ENCODE results near the gene CYRIA. TPM values are rescaled to one million over a fixed set of nuclear protein-coding genes. Genes with fewer than 3 reads are reported as not detected.

Gene CYRIA
- total RNA-seq, 4 donors from 2014 or later: 3.3 to 5.7 (median 4.9) TPM

- H3K36me3 ChIP-seq: no peaks in the 10 kb centered on the region
- WGBS, 2 donors: 77 to 84% methylated on average over 7 of the region's 7 CpGs
- no peaks in the 10 kb centered on the region for H3K9me3 ChIP-seq
- H3K4me1 ChIP-seq: no peaks in the 10 kb centered on the region
- TF ChIP-seq CTCF (IDR thresholded peaks at IDR 0.05): no peak
- no peak for TF ChIP-seq POLR2A (IDR thresholded peaks at IDR 0.05)
- no peak for TF ChIP-seq EP300 (IDR thresholded peaks at IDR 0.05)
- no peak overlapping the region for H3K27ac ChIP-seq
- DNase-seq (ENCODE audit: low spot score in 2 of 2): no peak
- no peak overlapping the region for H3K4me3 ChIP-seq
- H3K27me3 ChIP-seq: no peaks in the 10 kb centered on the region
These were observed 31.8 kb downstream of the CYRIA start for GRCh38 chr2:16633621-16634430.

- H3K36me3 ChIP-seq: no peaks in the 10 kb centered on the region
- peaks cover 0 to 3% (median 1%) of the 10 kb centered on the region in 4 donors for H3K4me1 ChIP-seq
- no peaks in the 10 kb centered on the region for H3K27me3 ChIP-seq
- no peaks in the 10 kb centered on the region for H3K9me3 ChIP-seq
- WGBS, 2 donors: 65 to 88% methylated on average over 7 of the region's 7 CpGs
- H3K27ac ChIP-seq: no peak overlapping the region
- no peak for TF ChIP-seq EP300 (IDR thresholded peaks at IDR 0.05)
- no peak for TF ChIP-seq POLR2A (IDR thresholded peaks at IDR 0.05)
- no peak for TF ChIP-seq CTCF (IDR thresholded peaks at IDR 0.05)
- DNase-seq (ENCODE audit: low spot score in 2 of 2): no peak
- H3K4me3 ChIP-seq: no peak overlapping the region
These were observed 33.0 kb downstream of the CYRIA start for GRCh38 chr2:16632598-16632997.

- Histone ChIP-seq H3K4me3 (no peak overlapping the region), H3K9me3 (no peaks in the 10 kb centered on the region), H3K36me3 (no peaks in the 10 kb centered on the region), H3K4me1 (peaks cover 0 to 25% (median 20%) of the 10 kb centered on the region in 4 donors), H3K27me3 (no peaks in the 10 kb centered on the region), H3K27ac (no peak overlapping the region)
- WGBS, 2 donors: 82 to 83% methylated on average over 3 of the region's 3 CpGs
- DNase-seq (ENCODE audit: low spot score in 2 of 2): no peak
- TF ChIP-seq CTCF (IDR thresholded peaks at IDR 0.05) (peak in 1 of 5 experiments; percentile 19), POLR2A (IDR thresholded peaks at IDR 0.05) (no peak)
These were observed 35.2 kb downstream of the CYRIA start for GRCh38 chr2:16630463-16630862.

- TF ChIP-seq CTCF (IDR thresholded peaks at IDR 0.05) (no peak), EP300 (IDR thresholded peaks at IDR 0.05) (no peak), POLR2A (IDR thresholded peaks at IDR 0.05) (no peak)
- Histone ChIP-seq H3K27me3 (no peaks in the 10 kb centered on the region), H3K9me3 (no peaks in the 10 kb centered on the region), H3K4me3 (no peak overlapping the region), H3K27ac (no peak overlapping the region), H3K4me1 (peaks cover 0 to 32% (median 24%) of the 10 kb centered on the region in 4 donors), H3K36me3 (no peaks in the 10 kb centered on the region)
- WGBS, 2 donors: 97% methylated on average over 6 of the region's 6 CpGs
- DNase-seq (ENCODE audit: low spot score in 2 of 2): no peak
These were observed 35.9 kb downstream of the CYRIA start for GRCh38 chr2:16629770-16630169.

GRCh38 chr2:16629044-16629443 lies 36.6 kb downstream of the CYRIA start:
- H3K36me3 ChIP-seq: no peaks in the 10 kb centered on the region
- no peak overlapping the region for H3K4me3 ChIP-seq
- H3K9me3 ChIP-seq: no peaks in the 10 kb centered on the region
- WGBS, 2 donors: 81 to 87% methylated on average over 5 of the region's 5 CpGs
- no peak for TF ChIP-seq POLR2A (IDR thresholded peaks at IDR 0.05)
- TF ChIP-seq EP300 (IDR thresholded peaks at IDR 0.05): no peak
- TF ChIP-seq CTCF (IDR thresholded peaks at IDR 0.05): no peak
- H3K27me3 ChIP-seq: no peaks in the 10 kb centered on the region
- no peak for DNase-seq (ENCODE audit: low spot score in 2 of 2)
- no peak overlapping the region for H3K27ac ChIP-seq
- H3K4me1 ChIP-seq: peaks cover 0 to 39% (median 31%) of the 10 kb centered on the region in 4 donors
